HUES64 (cell line): Measurements from ENCODE around the gene SMURF2.
A peak's percentile ranks its signal among the peaks of the same experiment; 100 is the strongest.
"Not testable (repeated sequence)": the region's sequence is repeated elsewhere in the genome, so short reads cannot be mapped to it uniquely, and the experiment has no call there.

ENCODE experiments used
- H3K27ac ChIP-seq: 2 replicates; pipeline ENCODE4 v1.7.0; 2013; ENCODE audit warnings: low read depth, low read length, inconsistent platforms
- H3K27me3 ChIP-seq: 2 replicates; pipeline ENCODE4 v1.6.1; 2013; ENCODE audit warnings: mild to moderate bottlenecking, low read length; ENCODE audit not compliant: insufficient read depth
- H3K36me3 ChIP-seq: 2 replicates; pipeline ENCODE4 v1.6.1; 2013; ENCODE audit warnings: mild to moderate bottlenecking, low read length; ENCODE audit not compliant: insufficient read depth
- H3K4me1 ChIP-seq: 2 replicates; pipeline ENCODE4 v1.6.1; 2013; ENCODE audit warnings: mild to moderate bottlenecking, low read length, moderate library complexity; ENCODE audit not compliant: insufficient read depth
- H3K4me3 ChIP-seq: 2 replicates; pipeline ENCODE4 v1.5.1; 2013; ENCODE audit warnings: mild to moderate bottlenecking, low read length, moderate library complexity
- H3K9ac ChIP-seq: 2 replicates; pipeline ENCODE4 v1.6.1; 2013; ENCODE audit warnings: mild to moderate bottlenecking, low read depth, low read length
- H3K9me3 ChIP-seq: 2 replicates; pipeline ENCODE4 v1.6.1; 2013; ENCODE audit warnings: low read depth, low read length; ENCODE audit not compliant: insufficient read depth
- WGBS: fragments of 150-250, 120-280 bp; methylation state at CpG from one replicate; pipeline ENCODE4 v1.1.7; 2013; ENCODE audit warnings: missing lambda C conversion rate; 5-methylcytosine and 5-hydroxymethylcytosine counted together

Gene SMURF2

GRCh38 chr17:64663836-64664235, 1.7 kb upstream of the SMURF2 start:
- H3K27ac ChIP-seq, H3K4me1 ChIP-seq, H3K9ac ChIP-seq, H3K36me3 ChIP-seq, H3K9me3 ChIP-seq, H3K4me3 ChIP-seq, H3K27me3 ChIP-seq: not testable (repeated sequence)
- WGBS, result 94% methylated on average over 12 of the region's 12 CpGs

GRCh38 chr17:64662774-64663367, 764 bp upstream of the SMURF2 start:
- Histone ChIP-seq H3K9me3 (no peaks in the 10 kb centered on the region), H3K27ac (peak overlapping the region; percentile 76; the same call in 1 of the 2 replicates), H3K4me1 (peaks cover 7% of the 10 kb centered on the region; the same call in 1 of the 2 replicates), H3K9ac (peak overlapping the region; percentile 83), H3K4me3 (peak overlapping the region; percentile 68), H3K27me3 (peaks cover 6% of the 10 kb centered on the region; the same call in 1 of the 2 replicates), H3K36me3 (no peaks in the 10 kb centered on the region)
- 61% methylated on average over 18 of the region's 18 CpGs for WGBS

- H3K27me3 ChIP-seq, result peaks cover 6% of the 10 kb centered on the region; the same call in 1 of the 2 replicates
- H3K9me3 ChIP-seq, result no peaks in the 10 kb centered on the region
- WGBS, result 0% methylated on average over 32 of the region's 32 CpGs
- H3K4me1 ChIP-seq, result peaks cover 7% of the 10 kb centered on the region; the same call in 1 of the 2 replicates
- H3K27ac ChIP-seq, result no peak overlapping the region
- H3K4me3 ChIP-seq, result peak overlapping the region; percentile 88
- no peaks in the 10 kb centered on the region for H3K36me3 ChIP-seq
- peak overlapping the region; percentile 96 for H3K9ac ChIP-seq
Measured at GRCh38 chr17:64661726-64661975, 456 bp downstream of the SMURF2 start.

- H3K27ac ChIP-seq, H3K36me3 ChIP-seq: not testable (repeated sequence)
Measured at GRCh38 chr17:64660978-64661725, 955 bp downstream of the SMURF2 start.

GRCh38 chr17:64660195-64660977, 1.7 kb downstream of the SMURF2 start:
- H3K36me3 ChIP-seq, H3K4me1 ChIP-seq, H3K9me3 ChIP-seq, H3K27ac ChIP-seq, H3K27me3 ChIP-seq: not testable (repeated sequence)
- peak overlapping the region; percentile 78; the same call in 1 of the 2 replicates for H3K9ac ChIP-seq
- WGBS, result 23% methylated on average over 6 of the region's 11 CpGs
- peak overlapping the region; percentile 88 for H3K4me3 ChIP-seq

More at GRCh38 chr17:64660978-64661725, 955 bp downstream of the SMURF2 start:
- H3K9me3 ChIP-seq, H3K27me3 ChIP-seq, H3K4me1 ChIP-seq: not testable (repeated sequence)
- under 1% methylated on average over 34 of the region's 37 CpGs for WGBS
- peak overlapping the region; percentile 88 for H3K4me3 ChIP-seq
- peak overlapping the region; percentile 78 for H3K9ac ChIP-seq

- Histone ChIP-seq H3K4me3 (no peak overlapping the region), H3K27me3 (peaks cover 6% of the 10 kb centered on the region; the same call in 1 of the 2 replicates), H3K27ac (no peak overlapping the region), H3K9ac (no peak overlapping the region), H3K9me3 (0 out of 2 replicates have a peak, but pooled peaks cover 3% of the 10 kb centered on the region), H3K4me1 (peaks cover 7% of the 10 kb centered on the region; the same call in 1 of the 2 replicates), H3K36me3 (no peaks in the 10 kb centered on the region)
Measured at GRCh38 chr17:64658931-64659330, 3.2 kb downstream of the SMURF2 start.

- H3K9ac ChIP-seq, result no peak overlapping the region
- H3K4me3 ChIP-seq, result no peak overlapping the region
- H3K27ac ChIP-seq, result no peak overlapping the region
- peaks cover 1% of the 10 kb centered on the region; the same call in 1 of the 2 replicates for H3K27me3 ChIP-seq
- 0 out of 2 replicates have a peak, but pooled peaks cover 3% of the 10 kb centered on the region for H3K9me3 ChIP-seq
- 93% methylated on average over 6 of the region's 6 CpGs for WGBS
- H3K4me1 ChIP-seq, result peaks cover 7% of the 10 kb centered on the region; the same call in 1 of the 2 replicates
- H3K36me3 ChIP-seq, result no peaks in the 10 kb centered on the region
Measured at GRCh38 chr17:64657610-64658125, 4.4 kb downstream of the SMURF2 start.

GRCh38 chr17:64655704-64656103, 6.4 kb downstream of the SMURF2 start:
- no peak overlapping the region for H3K27ac ChIP-seq
- H3K4me1 ChIP-seq, result peaks cover 7% of the 10 kb centered on the region; the same call in 1 of the 2 replicates
- H3K9me3 ChIP-seq, result 0 out of 2 replicates have a peak, but pooled peaks cover 3% of the 10 kb centered on the region
- no peak overlapping the region for H3K4me3 ChIP-seq
- no peaks in the 10 kb centered on the region for H3K36me3 ChIP-seq
- H3K9ac ChIP-seq, result no peak overlapping the region
- no peaks in the 10 kb centered on the region; the same call in 1 of the 2 replicates for H3K27me3 ChIP-seq
- WGBS, result 88% methylated on average over 1 of the region's 2 CpGs

GRCh38 chr17:64653985-64654355, 8.1 kb downstream of the SMURF2 start:
- H3K9ac ChIP-seq, result no peak overlapping the region
- no peaks in the 10 kb centered on the region for H3K36me3 ChIP-seq
- H3K9me3 ChIP-seq, result 0 out of 2 replicates have a peak, but pooled peaks cover 3% of the 10 kb centered on the region
- H3K4me1 ChIP-seq, result no peaks in the 10 kb centered on the region
- WGBS, result 93% methylated on average over 4 of the region's 4 CpGs
- no peak overlapping the region for H3K27ac ChIP-seq
- H3K4me3 ChIP-seq, result no peak overlapping the region
- H3K27me3 ChIP-seq, result no peaks in the 10 kb centered on the region

- 97% methylated on average over 6 of the region's 6 CpGs for whole genome bisulfite sequencing
- H3K9me3 ChIP-seq, result 0 out of 2 replicates have a peak, but pooled peaks cover 3% of the 10 kb centered on the region
- no peaks in the 10 kb centered on the region for H3K27me3 ChIP-seq
- no peaks in the 10 kb centered on the region for H3K4me1 ChIP-seq
- no peaks in the 10 kb centered on the region for H3K36me3 ChIP-seq
- H3K4me3 ChIP-seq, result no peak overlapping the region
- H3K27ac ChIP-seq, result no peak overlapping the region
- H3K9ac ChIP-seq, result no peak overlapping the region
Measured at GRCh38 chr17:64653325-64653984, 8.7 kb downstream of the SMURF2 start.
